SK-N-SH (cell line): ENCODE measurements around the gene FHL2. TPM values are rescaled to one million over a fixed set of nuclear protein-coding genes. Genes with fewer than 3 reads are reported as not detected.
A peak's percentile ranks its signal among the peaks of the same experiment; 100 is the strongest.

Experiments
- CTCF ChIA-PET: fragments of 300-600, 350-600 bp; formaldehyde crosslinking; extraction: SDS; loops from one replicate; lab custom pipeline; 2021; lab: Yijun Ruan, JAX
- POLR2A ChIA-PET: fragments of 350-600 bp; sonication (Branson Sonifier 250); formaldehyde crosslinking; extraction: SDS; loops from one replicate; lab custom pipeline; 2020; ENCODE audit warnings: antibody characterized with exemption, inconsistent platforms; lab: Yijun Ruan, JAX
- DNase-seq: peaks from one replicate; pipeline ENCODE4 v3.0.0; 2012
- H2AFZ ChIP-seq: fragments of 200-600 bp; sonication (generic); 2 replicates; pipeline ENCODE4 v1.8.1; 2016; ENCODE audit warnings: antibody characterized with exemption, mild to moderate bottlenecking, low read depth
- H3F3A ChIP-seq: fragments of 200-600 bp; sonication (generic); replicated peaks from 2 replicates; pipeline ENCODE3; 2016; ENCODE audit warnings: antibody characterized with exemption, mild to moderate bottlenecking; ENCODE audit not compliant: insufficient read depth
- H3K27ac ChIP-seq, 2 experiments: fragments of 200-500 bp in 1 of 2; fragments of 200-600 bp in 1 of 2; sonication (Bioruptor generic) in 1 of 2; sonication (generic), shearing (Covaris generic) in 1 of 2; 2 replicates each; pipeline versions ENCODE4 v1.5.1 to v1.6.1; 2014 to 2016; ENCODE audit warnings: low read depth in 2 of 2, inconsistent platforms in 1 of 2, low read length in 1 of 2, mild to moderate bottlenecking in 1 of 2, mixed read lengths in 1 of 2
- H3K27me3 ChIP-seq: fragments of 200-600 bp; sonication (generic), shearing (Covaris generic); 2 replicates; pipeline ENCODE4 v1.6.1; 2016; ENCODE audit warnings: mixed run types; ENCODE audit not compliant: insufficient read depth
- H3K36me3 ChIP-seq, 2 experiments: fragments of 200-500 bp in 1 of 2; fragments of 200-600 bp in 1 of 2; sonication (Bioruptor generic) in 1 of 2; sonication (generic) in 1 of 2; replicated peaks in 1 of 2; 2 replicates each; pipeline versions ENCODE3 to v1.5.1; 2014 to 2016; ENCODE audit warnings: low read length in 1 of 2, mild to moderate bottlenecking in 1 of 2; ENCODE audit not compliant: insufficient read depth in 2 of 2, control insufficient read depth in 1 of 2
- H3K4me1 ChIP-seq, 2 experiments: fragments of 200-500 bp in 1 of 2; fragments of 200-600 bp in 1 of 2; sonication (Bioruptor generic) in 1 of 2; sonication (generic), shearing (Covaris generic) in 1 of 2; 2 replicates each; pipeline versions ENCODE4 v1.5.1 to v1.6.1; 2014 to 2016; ENCODE audit warnings: low read depth in 1 of 2, low read length in 1 of 2, mixed run types in 1 of 2; ENCODE audit not compliant: insufficient read depth in 2 of 2, control insufficient read depth in 1 of 2
- H3K4me2 ChIP-seq: fragments of 200-600 bp; sonication (generic), shearing (Covaris generic); 2 replicates; pipeline ENCODE4 v1.6.1; 2017; ENCODE audit warnings: mixed run types
- H3K4me3 ChIP-seq, 2 experiments: fragments of 200-500 bp in 1 of 2; fragments of 200-600 bp in 1 of 2; sonication (Bioruptor generic) in 1 of 2; sonication (generic), shearing (Covaris generic) in 1 of 2; 2 replicates each; pipeline versions ENCODE4 v1.5.1 to v1.8.1; 2014 to 2016; ENCODE audit warnings: low read depth in 2 of 2, inconsistent platforms in 1 of 2, low read length in 1 of 2, mild to moderate bottlenecking in 1 of 2, mixed read lengths in 1 of 2, moderate library complexity in 1 of 2
- H3K79me2 ChIP-seq: fragments of 200-600 bp; sonication (generic); 2 replicates; pipeline ENCODE4 v1.8.1; 2017; ENCODE audit warnings: mild to moderate bottlenecking; ENCODE audit not compliant: insufficient read depth
- H3K9ac ChIP-seq: fragments of 200-600 bp; sonication (generic); 2 replicates; pipeline ENCODE4 v1.6.1; 2017; ENCODE audit warnings: mixed run types
- H3K9me2 ChIP-seq: fragments of 200-600 bp; sonication (generic); 2 replicates; pipeline ENCODE4 v1.6.1; 2017; ENCODE audit warnings: mixed run types
- H3K9me3 ChIP-seq: fragments of 200-600 bp; sonication (generic); 2 replicates; pipeline ENCODE4 v1.6.1; 2017; ENCODE audit warnings: mixed run types, mild to moderate bottlenecking, moderate library complexity
- H4K20me1 ChIP-seq: fragments of 200-600 bp; sonication (generic); 2 replicates; pipeline ENCODE4 v1.6.1; 2017; ENCODE audit warnings: mild to moderate bottlenecking, mixed run types; ENCODE audit not compliant: insufficient read depth
- EP300 ChIP-seq, 2 experiments: IDR thresholded peaks; 2 replicates each; pipeline versions ENCODE4 v1.4.0 to v1.6.1; 2012; ENCODE audit warnings: borderline replicate concordance in 1 of 2, low read depth in 1 of 2, low read length in 1 of 2
- FOXM1 ChIP-seq: IDR thresholded peaks from 2 replicates; pipeline ENCODE4 v1.4.0; 2012; ENCODE audit warnings: low read depth, mild to moderate bottlenecking
- GABPA ChIP-seq: IDR thresholded peaks from 2 replicates; pipeline ENCODE4 v1.4.0; 2012; ENCODE audit warnings: low read depth, mild to moderate bottlenecking
- JUND ChIP-seq: IDR thresholded peaks from 2 replicates; pipeline ENCODE4 v1.4.0; 2012
- NFIC ChIP-seq: IDR thresholded peaks from 2 replicates; pipeline ENCODE4 v1.4.0; 2012; ENCODE audit warnings: borderline replicate concordance
- YY1 ChIP-seq: IDR thresholded peaks from 2 replicates; pipeline ENCODE4 v1.4.0; 2012; ENCODE audit warnings: low read depth, mild to moderate bottlenecking
- WGBS: methylation state at CpG from one replicate; pipeline ENCODE4 v1.1.6; 2017; ENCODE audit warnings: low lambda C conversion rate; 5-methylcytosine and 5-hydroxymethylcytosine counted together
- polyA plus RNA-seq, 3 experiments: library from polyadenylated mRNA; depleted of rRNA; stranded (reverse); fragments of >200 nt; gene quantifications; 2 replicates each; pipeline ENCODE4 v1.2.3, GENCODE V29; 2012
- TF ChIP-seq, protein P1 (sequence below): IDR thresholded peaks from 2 replicates; pipeline ENCODE4 v1.4.0; 2012; ENCODE audit warnings: low read depth, borderline replicate concordance
- TF ChIP-seq, protein P2 (sequence below): IDR thresholded peaks from 2 replicates; pipeline ENCODE4 v1.4.0; 2012; ENCODE audit warnings: low read depth
- TF ChIP-seq, protein P3 (sequence below): IDR thresholded peaks from 2 replicates; pipeline ENCODE4 v1.4.0; 2012; ENCODE audit warnings: low read depth, borderline replicate concordance
- TF ChIP-seq, protein P4 (sequence below): IDR thresholded peaks from 2 replicates; pipeline ENCODE4 v1.6.1; 2012; ENCODE audit warnings: mild to moderate bottlenecking, low read depth, low read length, moderate library complexity

FHL2 gene
- polyA plus RNA-seq, 1 of the 3 experiments (the other 2 are of a cell fraction), result 31.7 TPM

DNA sequence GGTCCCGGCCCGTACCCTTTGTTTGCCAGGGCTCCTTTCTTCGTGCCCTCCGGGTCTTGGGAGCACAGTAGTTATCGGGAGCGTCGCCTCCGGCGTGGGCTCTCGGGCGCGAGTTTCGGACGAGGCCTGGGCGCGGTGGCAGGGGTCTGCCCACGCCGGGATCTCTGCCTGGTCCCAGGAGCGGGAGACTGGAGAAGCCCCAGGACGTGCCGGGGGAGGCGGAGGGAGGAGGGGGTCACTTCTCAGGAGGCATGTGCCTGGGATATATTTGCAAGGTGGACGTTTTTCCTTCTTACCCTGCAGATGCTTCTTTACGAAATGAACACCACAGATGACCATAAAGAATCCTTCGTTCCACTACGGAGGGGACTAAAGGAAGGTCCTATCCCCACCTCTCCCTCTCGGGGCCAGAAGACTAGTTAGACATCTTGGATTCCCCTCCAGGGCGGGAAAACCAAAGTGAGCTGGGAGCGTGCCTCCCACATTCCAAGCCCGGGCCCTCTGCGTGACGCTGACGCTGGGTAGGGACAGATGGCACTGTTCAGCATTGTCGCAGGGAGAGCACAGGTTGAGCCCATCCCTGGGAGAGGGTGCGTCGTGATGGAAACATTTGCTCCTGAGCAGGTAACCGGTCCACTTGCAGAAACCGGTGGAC is 483 bp upstream of the FHL2 start:
- Histone ChIP-seq H3K79me2 (peaks cover 40% of the 10 kb centered on the region), H3F3A (peaks cover 18% of the 10 kb centered on the region), H3K9me3 (no peaks in the 10 kb centered on the region), H3K27me3 (no peaks in the 10 kb centered on the region), H3K9me2 (no peaks in the 10 kb centered on the region), H3K4me3 (peak overlapping the region; percentile 89 to 95), H3K27ac (peak overlapping the region in 1 of 2 experiments; percentile 87; a peak in 1 of 4 replicates), H4K20me1 (peaks cover 16% of the 10 kb centered on the region; the same call in 1 of the 2 replicates), H3K4me2 (peak overlapping the region; percentile 94), H3K9ac (peak overlapping the region; percentile 99; the same call in 1 of the 2 replicates), H3K36me3 (peaks cover 0 to 5% of the 10 kb centered on the region in 2 experiments), H3K4me1 (peaks cover 4 to 9% of the 10 kb centered on the region in 2 experiments), H2AFZ (peak overlapping the region; percentile 73; the same call in 1 of the 2 replicates)
- no peak for TF ChIP-seq FOXM1
- TF ChIP-seq YY1, result no peak
- no peak for TF ChIP-seq GABPA
- TF ChIP-seq, protein P1, sequence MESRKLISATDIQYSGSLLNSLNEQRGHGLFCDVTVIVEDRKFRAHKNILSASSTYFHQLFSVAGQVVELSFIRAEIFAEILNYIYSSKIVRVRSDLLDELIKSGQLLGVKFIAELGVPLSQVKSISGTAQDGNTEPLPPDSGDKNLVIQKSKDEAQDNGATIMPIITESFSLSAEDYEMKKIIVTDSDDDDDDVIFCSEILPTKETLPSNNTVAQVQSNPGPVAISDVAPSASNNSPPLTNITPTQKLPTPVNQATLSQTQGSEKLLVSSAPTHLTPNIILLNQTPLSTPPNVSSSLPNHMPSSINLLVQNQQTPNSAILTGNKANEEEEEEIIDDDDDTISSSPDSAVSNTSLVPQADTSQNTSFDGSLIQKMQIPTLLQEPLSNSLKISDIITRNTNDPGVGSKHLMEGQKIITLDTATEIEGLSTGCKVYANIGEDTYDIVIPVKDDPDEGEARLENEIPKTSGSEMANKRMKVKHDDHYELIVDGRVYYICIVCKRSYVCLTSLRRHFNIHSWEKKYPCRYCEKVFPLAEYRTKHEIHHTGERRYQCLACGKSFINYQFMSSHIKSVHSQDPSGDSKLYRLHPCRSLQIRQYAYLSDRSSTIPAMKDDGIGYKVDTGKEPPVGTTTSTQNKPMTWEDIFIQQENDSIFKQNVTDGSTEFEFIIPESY, result no peak
- TF ChIP-seq, protein P2, sequence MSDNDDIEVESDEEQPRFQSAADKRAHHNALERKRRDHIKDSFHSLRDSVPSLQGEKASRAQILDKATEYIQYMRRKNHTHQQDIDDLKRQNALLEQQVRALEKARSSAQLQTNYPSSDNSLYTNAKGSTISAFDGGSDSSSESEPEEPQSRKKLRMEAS, result no peak
- no peak for TF ChIP-seq JUND
- TF ChIP-seq, protein P3, sequence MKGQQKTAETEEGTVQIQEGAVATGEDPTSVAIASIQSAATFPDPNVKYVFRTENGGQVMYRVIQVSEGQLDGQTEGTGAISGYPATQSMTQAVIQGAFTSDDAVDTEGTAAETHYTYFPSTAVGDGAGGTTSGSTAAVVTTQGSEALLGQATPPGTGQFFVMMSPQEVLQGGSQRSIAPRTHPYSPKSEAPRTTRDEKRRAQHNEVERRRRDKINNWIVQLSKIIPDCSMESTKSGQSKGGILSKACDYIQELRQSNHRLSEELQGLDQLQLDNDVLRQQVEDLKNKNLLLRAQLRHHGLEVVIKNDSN, result no peak
- TF ChIP-seq NFIC, result no peak
- TF ChIP-seq EP300 (IDR thresholded peaks at IDR 0.05; ENCODE audit: borderline replicate concordance in 1 of 2, low read depth in 1 of 2, low read length in 1 of 2), result no peak
- TF ChIP-seq, protein P4, sequence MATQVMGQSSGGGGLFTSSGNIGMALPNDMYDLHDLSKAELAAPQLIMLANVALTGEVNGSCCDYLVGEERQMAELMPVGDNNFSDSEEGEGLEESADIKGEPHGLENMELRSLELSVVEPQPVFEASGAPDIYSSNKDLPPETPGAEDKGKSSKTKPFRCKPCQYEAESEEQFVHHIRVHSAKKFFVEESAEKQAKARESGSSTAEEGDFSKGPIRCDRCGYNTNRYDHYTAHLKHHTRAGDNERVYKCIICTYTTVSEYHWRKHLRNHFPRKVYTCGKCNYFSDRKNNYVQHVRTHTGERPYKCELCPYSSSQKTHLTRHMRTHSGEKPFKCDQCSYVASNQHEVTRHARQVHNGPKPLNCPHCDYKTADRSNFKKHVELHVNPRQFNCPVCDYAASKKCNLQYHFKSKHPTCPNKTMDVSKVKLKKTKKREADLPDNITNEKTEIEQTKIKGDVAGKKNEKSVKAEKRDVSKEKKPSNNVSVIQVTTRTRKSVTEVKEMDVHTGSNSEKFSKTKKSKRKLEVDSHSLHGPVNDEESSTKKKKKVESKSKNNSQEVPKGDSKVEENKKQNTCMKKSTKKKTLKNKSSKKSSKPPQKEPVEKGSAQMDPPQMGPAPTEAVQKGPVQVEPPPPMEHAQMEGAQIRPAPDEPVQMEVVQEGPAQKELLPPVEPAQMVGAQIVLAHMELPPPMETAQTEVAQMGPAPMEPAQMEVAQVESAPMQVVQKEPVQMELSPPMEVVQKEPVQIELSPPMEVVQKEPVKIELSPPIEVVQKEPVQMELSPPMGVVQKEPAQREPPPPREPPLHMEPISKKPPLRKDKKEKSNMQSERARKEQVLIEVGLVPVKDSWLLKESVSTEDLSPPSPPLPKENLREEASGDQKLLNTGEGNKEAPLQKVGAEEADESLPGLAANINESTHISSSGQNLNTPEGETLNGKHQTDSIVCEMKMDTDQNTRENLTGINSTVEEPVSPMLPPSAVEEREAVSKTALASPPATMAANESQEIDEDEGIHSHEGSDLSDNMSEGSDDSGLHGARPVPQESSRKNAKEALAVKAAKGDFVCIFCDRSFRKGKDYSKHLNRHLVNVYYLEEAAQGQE, result no peak
- POLR2A ChIA-PET, result interaction anchor here (1.4 kb wide), 1 partner anchor 39 kb away, joined by 7 read pairs; no protein-coding TSS in a partner anchor
- DNase-seq, result no peak
- CTCF ChIA-PET, result interaction anchor here (0.8 to 3.8 kb wide), 15 partner anchors 8 to 122 kb away, joined by 3 to 21 read pairs (median 5); no protein-coding TSS in a partner anchor
- 72% methylated on average over 30 of the region's 38 CpGs for WGBS
